Measurements from ENCODE around the gene GDPD3. TPM values are rescaled to one million over a fixed set of nuclear protein-coding genes. Genes with fewer than 3 reads are reported as not detected.

The GDPD3 gene
- total and polyA plus RNA-seq, 10 of the 15 experiments (the other 5 are each of a cell fraction or from before 2014, with no cell fraction given) = 0.29 to 3.3 (median 0.97) TPM

DNA sequence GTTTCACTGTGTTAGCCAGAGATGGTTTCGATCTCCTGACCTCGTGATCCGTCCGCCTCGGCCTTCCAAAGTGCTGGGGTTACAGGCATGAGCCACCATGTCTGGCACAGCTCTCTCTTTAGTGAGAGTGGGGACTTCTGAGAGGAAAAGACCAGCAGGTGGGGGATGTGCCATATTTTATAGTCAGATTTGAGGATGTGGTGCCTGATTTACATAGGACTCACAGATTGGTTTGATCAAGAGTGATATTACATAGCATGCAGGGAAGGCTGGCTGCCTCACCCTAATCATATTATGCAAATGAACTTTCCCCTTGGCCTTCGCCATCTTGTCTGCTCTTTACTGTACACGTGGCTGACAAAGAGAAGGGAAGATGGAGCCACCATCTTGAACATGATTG is 37.8 kb upstream of the GDPD3 start:
- Histone ChIP-seq H3K4me2 (ENCODE audit: control insufficient read depth, insufficient read depth) (no peak overlapping the region), H3K4me1 (ENCODE audit: control insufficient read depth, insufficient read depth, low read length) (no peaks in the 10 kb centered on the region), H3K9ac (ENCODE audit: control insufficient read depth, insufficient read depth, low read length) (no peak overlapping the region), H3K79me2 (ENCODE audit: control insufficient read depth, insufficient read depth, low read length) (no peaks in the 10 kb centered on the region), H3K36me3 (ENCODE audit: control insufficient read depth in 2 of 2, insufficient read depth in 2 of 2, low read length in 1 of 2) (no peaks in the 10 kb centered on the region), H2AFZ (ENCODE audit: control insufficient read depth, low read depth, low read length) (no peak overlapping the region), H3K4me3 (no peak overlapping the region), H3K27me3 (replicated peaks in 1 of 2; ENCODE audit: control insufficient read depth in 2 of 2, insufficient read depth in 2 of 2, low read length in 1 of 2) (no peaks in the 10 kb centered on the region), H4K20me1 (ENCODE audit: control insufficient read depth, insufficient read depth) (no peaks in the 10 kb centered on the region), H3K27ac (ENCODE audit: control insufficient read depth, insufficient read depth) (no peak overlapping the region), H3K9me3 (replicated peaks; ENCODE audit: control insufficient read depth, insufficient read depth, low read length) (peaks cover 6% of the 10 kb centered on the region)
- ChIA-PET POLR2A (interaction anchor here (0.6 kb wide), 1 partner anchor 261 kb away, joined by 5 read pairs; no protein-coding TSS in a partner anchor), SMC1A (ENCODE audit: uncharacterized antibody, unreplicated experiment) (interaction anchor here (1.2 kb wide), 1 partner anchor 32 kb away, joined by 3 read pairs; the partner anchor contains the start of gene CORO1A), RAD21 (ENCODE audit: unreplicated experiment) (no interaction called here), CTCF (no interaction called here)
- no peak for DNase-seq (ENCODE audit: low read depth, low spot score)
- no peak for FAIRE-seq
- TF ChIP-seq, protein P1, sequence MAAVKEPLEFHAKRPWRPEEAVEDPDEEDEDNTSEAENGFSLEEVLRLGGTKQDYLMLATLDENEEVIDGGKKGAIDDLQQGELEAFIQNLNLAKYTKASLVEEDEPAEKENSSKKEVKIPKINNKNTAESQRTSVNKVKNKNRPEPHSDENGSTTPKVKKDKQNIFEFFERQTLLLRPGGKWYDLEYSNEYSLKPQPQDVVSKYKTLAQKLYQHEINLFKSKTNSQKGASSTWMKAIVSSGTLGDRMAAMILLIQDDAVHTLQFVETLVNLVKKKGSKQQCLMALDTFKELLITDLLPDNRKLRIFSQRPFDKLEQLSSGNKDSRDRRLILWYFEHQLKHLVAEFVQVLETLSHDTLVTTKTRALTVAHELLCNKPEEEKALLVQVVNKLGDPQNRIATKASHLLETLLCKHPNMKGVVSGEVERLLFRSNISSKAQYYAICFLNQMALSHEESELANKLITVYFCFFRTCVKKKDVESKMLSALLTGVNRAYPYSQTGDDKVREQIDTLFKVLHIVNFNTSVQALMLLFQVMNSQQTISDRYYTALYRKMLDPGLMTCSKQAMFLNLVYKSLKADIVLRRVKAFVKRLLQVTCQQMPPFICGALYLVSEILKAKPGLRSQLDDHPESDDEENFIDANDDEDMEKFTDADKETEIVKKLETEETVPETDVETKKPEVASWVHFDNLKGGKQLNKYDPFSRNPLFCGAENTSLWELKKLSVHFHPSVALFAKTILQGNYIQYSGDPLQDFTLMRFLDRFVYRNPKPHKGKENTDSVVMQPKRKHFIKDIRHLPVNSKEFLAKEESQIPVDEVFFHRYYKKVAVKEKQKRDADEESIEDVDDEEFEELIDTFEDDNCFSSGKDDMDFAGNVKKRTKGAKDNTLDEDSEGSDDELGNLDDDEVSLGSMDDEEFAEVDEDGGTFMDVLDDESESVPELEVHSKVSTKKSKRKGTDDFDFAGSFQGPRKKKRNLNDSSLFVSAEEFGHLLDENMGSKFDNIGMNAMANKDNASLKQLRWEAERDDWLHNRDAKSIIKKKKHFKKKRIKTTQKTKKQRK (IDR thresholded peaks at IDR 0.05; ENCODE audit: low read depth, low read length) = no peak
- no peak for ATAC-seq
- BruUV-seq (replicated peaks) = no TSS peak
- WGBS (ENCODE audit: insufficient coverage, insufficient replicate concordance, low lambda C conversion rate, missing lambda C conversion rate) = 42% methylated on average over 7 of the region's 7 CpGs
- intact Hi-C loops (cut with micrococcal nuclease; ENCODE audit: unreplicated experiment) (no loop called here), in situ Hi-C loops (cut with MboI) (no loop called here)

DNA sequence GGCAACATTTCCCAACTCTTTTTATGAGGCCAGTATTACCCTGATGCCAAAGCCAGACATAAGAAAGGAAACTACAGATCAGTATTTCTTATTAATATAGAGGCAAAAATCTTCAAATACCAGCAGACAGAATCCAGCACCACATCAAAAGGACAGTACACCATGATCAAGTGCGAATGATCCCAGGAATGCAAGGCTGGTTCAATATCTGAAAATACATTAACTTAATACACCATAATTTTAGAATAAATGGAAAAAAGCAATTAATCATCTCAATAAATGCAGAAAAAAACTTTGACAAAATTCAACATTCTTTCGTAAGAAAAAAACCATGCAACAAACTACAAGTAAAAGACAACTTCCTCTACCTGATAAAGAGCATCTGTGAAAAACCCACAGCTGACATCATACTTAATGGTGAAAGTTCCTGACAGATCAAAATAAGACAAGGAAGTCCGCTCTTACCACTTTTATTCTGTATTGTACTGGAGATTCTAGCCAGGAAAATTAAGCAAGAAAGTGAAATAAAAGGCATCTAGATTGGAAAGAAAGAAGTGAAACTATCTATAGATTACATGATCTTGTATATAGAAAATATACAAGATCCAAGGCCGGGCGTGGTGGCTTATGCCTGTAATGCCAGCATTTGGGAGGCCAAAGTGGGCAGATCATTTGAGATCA is 36.1 kb upstream of the GDPD3 start:
- H2AFZ ChIP-seq (ENCODE audit: control insufficient read depth, low read depth, low read length) = no peak overlapping the region
- no peaks in the 10 kb centered on the region for H3K27me3 ChIP-seq (replicated peaks in 1 of 2; ENCODE audit: control insufficient read depth in 2 of 2, insufficient read depth in 2 of 2, low read length in 1 of 2)
- H3K9ac ChIP-seq (ENCODE audit: control insufficient read depth, insufficient read depth, low read length) = no peak overlapping the region
- intact Hi-C loops (cut with micrococcal nuclease; ENCODE audit: unreplicated experiment) = no loop called here
- H3K36me3 ChIP-seq (ENCODE audit: control insufficient read depth in 2 of 2, insufficient read depth in 2 of 2, low read length in 1 of 2) = no peaks in the 10 kb centered on the region
- no peaks in the 10 kb centered on the region for H3K4me1 ChIP-seq (ENCODE audit: control insufficient read depth, insufficient read depth, low read length)
- DNase-seq (ENCODE audit: low read depth, low spot score) (no peak), ATAC-seq (no peak), FAIRE-seq (no peak)
- H3K4me2 ChIP-seq (ENCODE audit: control insufficient read depth, insufficient read depth) = no peak overlapping the region
- RAD21 ChIA-PET (ENCODE audit: unreplicated experiment) = no interaction called here
- POLR2A ChIA-PET = no interaction called here
- in situ Hi-C loops (cut with MboI) = no loop called here
- 59% methylated on average over 5 of the region's 5 CpGs for WGBS (ENCODE audit: insufficient coverage, insufficient replicate concordance, low lambda C conversion rate, missing lambda C conversion rate)
- H4K20me1 ChIP-seq (ENCODE audit: control insufficient read depth, insufficient read depth) = no peaks in the 10 kb centered on the region
- SMC1A ChIA-PET (ENCODE audit: uncharacterized antibody, unreplicated experiment) = no interaction called here
- no TSS peak for BruUV-seq (replicated peaks)
- TF ChIP-seq KDM1A (IDR thresholded peaks at IDR 0.05; ENCODE audit: borderline replicate concordance) (no peak), CBX5 (IDR thresholded peaks at IDR 0.05; ENCODE audit: low read depth) (0 out of 2 replicates have a peak, but pooled peaks have one; percentile 21)
- H3K4me3 ChIP-seq = no peak overlapping the region
- CTCF ChIA-PET = no interaction called here
- peaks cover 6% of the 10 kb centered on the region for H3K9me3 ChIP-seq (replicated peaks; ENCODE audit: control insufficient read depth, insufficient read depth, low read length)
- no peak overlapping the region for H3K27ac ChIP-seq (ENCODE audit: control insufficient read depth, insufficient read depth)
- H3K79me2 ChIP-seq (ENCODE audit: control insufficient read depth, insufficient read depth, low read length) = no peaks in the 10 kb centered on the region
